H1 (cell line): Measurements from ENCODE around the gene TMEM183A. TPM values are rescaled to one million over a fixed set of nuclear protein-coding genes. Genes with fewer than 3 reads are reported as not detected.
A peak's percentile ranks its signal among the peaks of the same experiment; 100 is the strongest.

Experiments
- POLR2AphosphoS5 ChIP-seq: IDR thresholded peaks from 2 replicates; pipeline ENCODE4 v1.6.1; 2011; ENCODE audit warnings: low read depth, low read length
- TBP ChIP-seq: IDR thresholded peaks from 2 replicates; pipeline ENCODE4 v1.6.1; 2011; ENCODE audit warnings: low read depth, low read length, improper control_type of control experiment
- polyA plus RNA-seq, 7 experiments: library from polyadenylated mRNA; depleted of rRNA in 3 of 7; stranded (reverse) in 5 of 7; unstranded in 2 of 7; fragments of >200 nt in 5 of 7; fragments of 200-250 nt in 2 of 7; gene quantifications; 1 replicate in 5 of 7; 2 replicates in 1 of 7; 4 replicates in 1 of 7; pipeline versions ENCODE4 v1.2.1 to v1.2.3, GENCODE V29; 2011 to 2013; ENCODE audit warnings: missing spikeins in 2 of 7, mixed read lengths in 2 of 7
- total RNA-seq: library from RNA; stranded (reverse); fragmentation: NEBNext Ultra II Directional; extraction: Animal tissue kit (Norgen Biotek cat#: 25700); gene quantifications from 2 replicates; pipeline ENCODE4 v1.2.1, GENCODE V29; 2021
- TF ChIP-seq, protein P1 (sequence below): IDR thresholded peaks from 2 replicates; pipeline ENCODE4 v1.6.1; 2011; ENCODE audit warnings: low read depth, mild to moderate bottlenecking, low read length; ENCODE audit not compliant: insufficient read depth

The TMEM183A gene
- total and polyA plus RNA-seq, 2 of the 8 experiments (the other 6 are each of a cell fraction or from before 2014, with no cell fraction given), result 107 to 173 TPM

DNA sequence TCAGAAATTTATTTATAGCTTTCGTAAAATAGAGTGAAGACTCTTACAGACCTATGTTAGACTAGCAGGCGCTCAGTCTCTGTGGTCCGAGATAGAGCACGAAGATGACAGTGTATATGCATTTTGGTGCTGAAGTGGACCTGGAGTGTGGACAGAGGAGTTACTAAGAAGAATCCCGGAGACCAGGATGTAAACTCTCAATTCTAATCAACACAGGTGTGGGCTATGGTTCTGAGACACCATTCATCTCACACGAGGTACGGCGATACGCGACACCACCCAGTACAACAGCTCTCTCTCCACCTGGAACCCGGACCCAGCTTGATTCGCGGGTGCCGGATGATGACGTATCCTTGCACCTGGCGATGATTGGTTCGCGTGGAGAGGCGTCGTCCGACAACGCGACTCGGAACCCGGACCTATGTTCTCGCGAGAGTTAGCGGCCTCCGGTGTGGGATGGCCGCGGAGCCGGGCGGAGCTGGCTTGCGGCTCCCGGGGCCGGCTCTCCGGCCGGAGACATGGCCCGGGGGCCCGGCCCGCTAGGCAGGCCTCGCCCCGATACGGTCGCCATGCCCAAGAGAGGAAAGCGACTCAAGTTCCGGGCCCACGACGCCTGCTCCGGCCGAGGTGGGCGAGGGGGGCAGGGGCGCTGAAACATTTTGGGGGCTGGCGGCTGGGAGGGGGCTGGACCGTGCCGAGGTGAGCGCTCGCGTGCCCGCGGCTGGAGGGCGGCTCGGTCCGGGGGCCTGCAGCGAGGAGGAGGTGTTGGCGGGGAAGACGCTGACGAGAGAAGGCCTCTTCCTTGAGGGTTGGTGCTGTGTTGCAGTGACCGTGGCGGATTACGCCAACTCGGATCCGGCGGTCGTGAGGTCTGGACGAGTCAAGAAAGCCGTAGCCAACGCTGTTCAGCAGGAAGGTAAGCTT, at the start of gene TMEM183A (continued):
- TF ChIP-seq TBP (peak; percentile 95), POLR2AphosphoS5 (peak; percentile 100)
- TF ChIP-seq, protein P1, sequence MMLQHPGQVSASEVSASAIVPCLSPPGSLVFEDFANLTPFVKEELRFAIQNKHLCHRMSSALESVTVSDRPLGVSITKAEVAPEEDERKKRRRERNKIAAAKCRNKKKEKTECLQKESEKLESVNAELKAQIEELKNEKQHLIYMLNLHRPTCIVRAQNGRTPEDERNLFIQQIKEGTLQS, result peak; percentile 39; the same call in 1 of the 2 replicates
- TF ChIP-seq, all 59 proteins: peak for 23
